ENCODE data around the gene PFN1. TPM values are rescaled to one million over a fixed set of nuclear protein-coding genes. Genes with fewer than 3 reads are reported as not detected.

The PFN1 gene

Small RNAs within 50 kb of the gene (small RNA-seq; reads per million reads assigned to genes)
- 1.4 reads per million for gene MIR6864 (ENCODE audit: low read depth)
- gene MIR6865 (ENCODE audit: low read depth) = not detected

Measured in mesenchymal stem cell (in vitro differentiated cells and primary cell).